B cell (primary cell): ENCODE measurements around the gene ASB18. TPM values are rescaled to one million over a fixed set of nuclear protein-coding genes. Genes with fewer than 3 reads are reported as not detected.

Source experiments
- ATAC-seq: fragments of 200-7000 bp; cut with Tn5 transposase; one replicate; pipeline ENCODE4 v1.10.0; 2021; ENCODE audit warnings: low read depth, mild to moderate bottlenecking, moderate number of reproducible peaks, moderate library complexity
- CTCF ChIA-PET: fragments of 350-600 bp; sonication (Branson Sonifier 250); formaldehyde crosslinking; loops from one replicate; lab custom pipeline; 2021; ENCODE audit warnings: antibody characterized with exemption, inconsistent platforms; lab: Charles Lee
- POLR2A ChIA-PET: fragments of 350-600 bp; sonication (Branson Sonifier 250); formaldehyde crosslinking; loops from one replicate; lab custom pipeline; 2021; ENCODE audit warnings: antibody characterized with exemption; lab: Charles Lee
- DNase-seq: peaks from one replicate; pipeline ENCODE4 v3.0.0; 2013
- H2AFZ ChIP-seq: 2 replicates; pipeline ENCODE4 v1.6.1; 2012; ENCODE audit warnings: mild to moderate bottlenecking, low read depth, low read length; ENCODE audit not compliant: insufficient read depth, poor library complexity, severe bottlenecking
- H3K27ac ChIP-seq, 2 donors: 1 replicate in 1 of 2; 2 replicates in 1 of 2; pipeline ENCODE4 v1.5.1; 2012 to 2013; ENCODE audit warnings: low read length in 2 of 2, mild to moderate bottlenecking in 2 of 2, moderate library complexity in 1 of 2
- H3K27me3 ChIP-seq, 4 experiments: fragments of 200-600 bp in 1 of 4; sonication (generic) in 1 of 4; replicated peaks in 1 of 4; 1 replicate in 2 of 4; 2 replicates in 2 of 4; pipeline versions ENCODE4 v1.6.1 to v1.7.0; 2013 to 2016; ENCODE audit warnings: low read length in 3 of 4, mild to moderate bottlenecking in 2 of 4, mixed read lengths in 1 of 4, moderate library complexity in 1 of 4; ENCODE audit not compliant: insufficient read depth in 4 of 4, control insufficient read depth in 3 of 4; ENCODE audit errors: control extremely low read depth in 1 of 4
- H3K36me3 ChIP-seq, 2 experiments: replicated peaks in 1 of 2; 1 replicate in 1 of 2; 2 replicates in 1 of 2; pipeline versions ENCODE4 v1.6.1 to v1.7.1; 2013; ENCODE audit warnings: low read length in 1 of 2; ENCODE audit not compliant: insufficient read depth in 2 of 2, control insufficient read depth in 1 of 2; ENCODE audit errors: control extremely low read depth in 1 of 2, extremely low read depth in 1 of 2
- H3K4me1 ChIP-seq, 2 donors: fragments of 200-600 bp in 1 of 2; sonication (generic) in 1 of 2; 1 replicate in 1 of 2; 2 replicates in 1 of 2; pipeline versions ENCODE4 v1.5.1 to v1.6.1; 2013 to 2017; ENCODE audit warnings: low read length in 2 of 2; ENCODE audit not compliant: control insufficient read depth in 2 of 2, insufficient read depth in 2 of 2
- H3K4me2 ChIP-seq: replicated peaks from 2 replicates; pipeline ENCODE3; 2012; ENCODE audit warnings: mild to moderate bottlenecking, low read depth, low read length; ENCODE audit not compliant: poor library complexity, severe bottlenecking
- H3K4me3 ChIP-seq, 5 experiments: fragments of 200-600 bp in 1 of 5; sonication (generic) in 1 of 5; 1 replicate in 3 of 5; 2 replicates in 2 of 5; pipeline versions ENCODE4 v1.5.1 to v1.7.0; 2011 to 2016; ENCODE audit warnings: low read length in 4 of 5, mild to moderate bottlenecking in 4 of 5, low read depth in 2 of 5, control low read depth in 1 of 5, moderate library complexity in 1 of 5; ENCODE audit not compliant: insufficient read depth in 1 of 5; ENCODE audit errors: control extremely low read depth in 1 of 5, extremely low read depth in 1 of 5
- H3K79me2 ChIP-seq: fragments of 200-600 bp; sonication (generic); one replicate; pipeline ENCODE4 v1.6.0; 2016; ENCODE audit warnings: low read length; ENCODE audit not compliant: control insufficient read depth, insufficient read depth
- H3K9ac ChIP-seq: fragments of 200-600 bp; sonication (generic); 2 replicates; pipeline ENCODE4 v1.6.1; 2017; ENCODE audit warnings: mild to moderate bottlenecking, low read length, moderate library complexity
- H3K9me3 ChIP-seq, 3 donors: one replicate each; pipeline versions ENCODE4 v1.6.1 to v1.7.1; 2013; ENCODE audit warnings: low read length in 2 of 3; ENCODE audit not compliant: control insufficient read depth in 2 of 3, insufficient read depth in 1 of 3; ENCODE audit errors: control extremely low read depth in 1 of 3
- H4K20me1 ChIP-seq: 2 replicates; pipeline ENCODE4 v1.6.0; 2012; ENCODE audit warnings: mild to moderate bottlenecking, low read length; ENCODE audit not compliant: insufficient read depth, control insufficient read depth, poor library complexity, severe bottlenecking
- H3K27ac Mint-ChIP-seq: one replicate; pipeline ENCODE4 v1.8.0; 2021; ENCODE audit warnings: mixed read lengths
- H3K27me3 Mint-ChIP-seq: one replicate; pipeline ENCODE4 v1.8.0; 2021; ENCODE audit warnings: mixed read lengths
- H3K4me1 Mint-ChIP-seq: one replicate; pipeline ENCODE4 v1.8.0; 2021; ENCODE audit warnings: mixed read lengths
- H3K4me3 Mint-ChIP-seq: one replicate; pipeline ENCODE4 v1.8.0; 2021; ENCODE audit warnings: mixed read lengths
- H3K9me3 Mint-ChIP-seq: one replicate; pipeline ENCODE4 v1.8.0; 2022; ENCODE audit warnings: mixed read lengths; ENCODE audit not compliant: insufficient read depth
- EZH2 ChIP-seq: IDR thresholded peaks from 2 replicates; pipeline ENCODE4 v1.6.1; 2012; ENCODE audit warnings: borderline replicate concordance, low read depth, mild to moderate bottlenecking, moderate library complexity, low read length; ENCODE audit not compliant: insufficient read depth, poor library complexity, severe bottlenecking
- WGBS: methylation state at CpG from one replicate; pipeline ENCODE4 v1.1.5; 2013; ENCODE audit warnings: missing lambda C conversion rate; ENCODE audit not compliant: insufficient coverage; 5-methylcytosine and 5-hydroxymethylcytosine counted together
- intact Hi-C: fragments of 100-400 bp; cut with micrococcal nuclease; formaldehyde crosslinking; loops from one replicate; pipeline ENCODE4 v1.10.0; 2022
- polyA plus RNA-seq: library from polyadenylated mRNA; depleted of rRNA; stranded (reverse); fragments of >200 nt; gene quantifications from 2 replicates; pipeline ENCODE4 v1.2.3, GENCODE V29; 2012
- total RNA-seq, 2 donors: library from RNA; stranded (reverse); fragments of 120-200 nt in 1 of 2; gene quantifications; 1 replicate in 1 of 2; 2 replicates in 1 of 2; pipeline versions ENCODE4 v1.2.3 to v1.2.4, GENCODE V29; 2013 to 2022
- TF ChIP-seq, protein P1 (sequence below): fragments of 200-600 bp; IDR thresholded peaks from one replicate; pipeline ENCODE4 v1.8.0; 2022; ENCODE audit warnings: antibody characterized with exemption, mild to moderate bottlenecking

ASB18 gene
- total and polyA plus RNA-seq, 2 donors (not counting 1 experiment from before 2014, with no cell fraction given): not detected

DNA sequence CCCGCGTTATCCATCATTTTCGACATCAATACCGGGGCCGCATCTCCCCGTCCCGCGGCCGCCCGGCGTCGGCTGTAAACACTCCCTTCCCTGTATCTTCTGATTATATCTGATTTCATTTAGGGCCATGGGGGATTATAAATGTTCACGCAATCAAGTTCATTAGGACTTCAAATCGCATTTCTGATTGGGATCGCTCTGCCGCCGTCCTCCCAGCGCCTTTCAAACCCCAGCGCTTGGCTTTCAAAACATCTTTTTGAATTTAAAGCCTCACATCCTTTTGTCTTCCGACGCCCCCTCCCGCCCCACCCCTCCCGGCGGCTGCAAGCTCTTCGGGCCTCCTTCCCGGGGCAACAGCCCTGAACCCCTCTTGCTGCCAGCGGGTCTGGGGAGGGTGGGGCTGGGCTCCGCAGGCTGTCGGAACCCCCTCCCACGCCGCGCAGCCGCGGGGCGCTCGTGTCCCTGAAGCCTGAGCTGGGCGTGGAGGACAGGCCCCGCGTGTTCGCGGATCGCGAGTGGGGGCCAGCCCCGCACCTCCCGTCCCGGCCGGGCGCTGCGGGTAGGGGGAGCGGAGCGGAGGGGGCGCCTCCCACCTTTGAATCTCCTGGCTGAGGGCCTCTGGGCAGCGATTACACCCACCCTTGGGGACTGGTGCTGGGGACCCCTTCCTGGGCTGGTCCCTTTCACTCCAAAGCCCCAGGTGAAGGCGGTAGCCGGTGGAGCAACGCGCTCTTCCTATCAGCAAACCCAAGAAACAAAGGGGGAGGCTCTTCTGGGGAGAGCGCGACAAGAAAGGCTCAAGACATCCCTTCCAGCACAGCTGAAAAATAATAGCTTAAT is 84.8 kb downstream of the ASB18 start:
- H3K27ac Mint-ChIP-seq: peak overlapping the region; percentile 53
- Histone ChIP-seq H3K4me3 (no peak overlapping the region), H3K9ac (no peak overlapping the region), H3K36me3 (no peaks in the 10 kb centered on the region), H3K9me3 (peaks cover 0 to 26% (median 1%) of the 10 kb centered on the region in 3 donors), H3K27me3 (peaks cover 0 to 63% (median 29%) of the 10 kb centered on the region in 4 experiments), H3K4me2 (no peak overlapping the region), H3K4me1 (peaks cover 3 to 6% of the 10 kb centered on the region in 2 donors), H4K20me1 (no peaks in the 10 kb centered on the region), H3K27ac (no peak overlapping the region), H2AFZ (no peak overlapping the region), H3K79me2 (no peaks in the 10 kb centered on the region)
- CTCF ChIA-PET: no interaction called here
- ATAC-seq (no peak), DNase-seq (no peak)
- H3K4me3 Mint-ChIP-seq: no peak overlapping the region
- TF ChIP-seq, protein P1, sequence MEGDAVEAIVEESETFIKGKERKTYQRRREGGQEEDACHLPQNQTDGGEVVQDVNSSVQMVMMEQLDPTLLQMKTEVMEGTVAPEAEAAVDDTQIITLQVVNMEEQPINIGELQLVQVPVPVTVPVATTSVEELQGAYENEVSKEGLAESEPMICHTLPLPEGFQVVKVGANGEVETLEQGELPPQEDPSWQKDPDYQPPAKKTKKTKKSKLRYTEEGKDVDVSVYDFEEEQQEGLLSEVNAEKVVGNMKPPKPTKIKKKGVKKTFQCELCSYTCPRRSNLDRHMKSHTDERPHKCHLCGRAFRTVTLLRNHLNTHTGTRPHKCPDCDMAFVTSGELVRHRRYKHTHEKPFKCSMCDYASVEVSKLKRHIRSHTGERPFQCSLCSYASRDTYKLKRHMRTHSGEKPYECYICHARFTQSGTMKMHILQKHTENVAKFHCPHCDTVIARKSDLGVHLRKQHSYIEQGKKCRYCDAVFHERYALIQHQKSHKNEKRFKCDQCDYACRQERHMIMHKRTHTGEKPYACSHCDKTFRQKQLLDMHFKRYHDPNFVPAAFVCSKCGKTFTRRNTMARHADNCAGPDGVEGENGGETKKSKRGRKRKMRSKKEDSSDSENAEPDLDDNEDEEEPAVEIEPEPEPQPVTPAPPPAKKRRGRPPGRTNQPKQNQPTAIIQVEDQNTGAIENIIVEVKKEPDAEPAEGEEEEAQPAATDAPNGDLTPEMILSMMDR: no peak
- H3K27me3 Mint-ChIP-seq: peaks cover 64% of the 10 kb centered on the region
- POLR2A ChIA-PET: no interaction called here
- H3K4me1 Mint-ChIP-seq: peaks cover 4% of the 10 kb centered on the region
- intact Hi-C loops: no loop called here
- no peaks in the 10 kb centered on the region for H3K9me3 Mint-ChIP-seq
- WGBS: 14% methylated on average over 49 of the region's 59 CpGs

DNA sequence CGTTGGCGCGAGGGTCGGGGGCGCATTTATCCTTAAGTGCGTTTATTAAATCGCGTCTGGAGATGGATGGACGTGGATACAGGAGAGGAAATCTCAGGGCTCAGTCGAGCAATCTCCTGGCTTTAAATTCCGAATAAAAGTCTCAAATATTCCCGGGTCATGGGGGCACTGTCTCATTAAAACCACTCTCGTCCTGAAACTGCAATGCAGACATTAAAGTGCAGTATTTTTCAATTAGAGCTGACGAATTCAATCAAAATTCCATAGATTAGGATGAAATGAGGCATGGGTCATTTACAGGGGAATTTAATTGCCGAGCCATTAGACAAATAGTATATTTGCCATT is 85.3 kb downstream of the ASB18 start:
- ATAC-seq (no peak), DNase-seq (no peak)
- H3K36me3 ChIP-seq: no peaks in the 10 kb centered on the region
- no peaks in the 10 kb centered on the region for H3K9me3 Mint-ChIP-seq
- no peak overlapping the region for H3K4me3 Mint-ChIP-seq
- intact Hi-C loops: no loop called here
- H3K9me3 ChIP-seq: peaks cover 0 to 26% (median 1%) of the 10 kb centered on the region in 3 donors
- no peak overlapping the region for H2AFZ ChIP-seq
- H3K4me3 ChIP-seq: no peak overlapping the region
- H3K9ac ChIP-seq: no peak overlapping the region
- peaks cover 3 to 6% of the 10 kb centered on the region in 2 donors for H3K4me1 ChIP-seq
- peaks cover 69% of the 10 kb centered on the region for H3K27me3 Mint-ChIP-seq
- H3K4me2 ChIP-seq: no peak overlapping the region
- no peak overlapping the region for H3K27ac Mint-ChIP-seq
- WGBS: 9% methylated on average over 10 of the region's 15 CpGs
- H4K20me1 ChIP-seq: no peaks in the 10 kb centered on the region
- H3K79me2 ChIP-seq: no peaks in the 10 kb centered on the region
- TF ChIP-seq, protein P1: no peak
- TF ChIP-seq EZH2: no peak
- peaks cover 4% of the 10 kb centered on the region for H3K4me1 Mint-ChIP-seq
- H3K27me3 ChIP-seq: peaks cover 0 to 68% (median 33%) of the 10 kb centered on the region in 4 experiments
- no peak overlapping the region for H3K27ac ChIP-seq
- CTCF ChIA-PET: no interaction called here
- POLR2A ChIA-PET: no interaction called here
